ENCODE measurements around the gene SLMAP. TPM values are rescaled to one million over a fixed set of nuclear protein-coding genes. Genes with fewer than 3 reads are reported as not detected.
"Not testable (repeated sequence)": the region's sequence is repeated elsewhere in the genome, so short reads cannot be mapped to it uniquely, and the experiment has no call there.

SLMAP gene
- polyA plus RNA-seq, 3 donors = 7.8 to 21.8 (median 17.9) TPM

DNA sequence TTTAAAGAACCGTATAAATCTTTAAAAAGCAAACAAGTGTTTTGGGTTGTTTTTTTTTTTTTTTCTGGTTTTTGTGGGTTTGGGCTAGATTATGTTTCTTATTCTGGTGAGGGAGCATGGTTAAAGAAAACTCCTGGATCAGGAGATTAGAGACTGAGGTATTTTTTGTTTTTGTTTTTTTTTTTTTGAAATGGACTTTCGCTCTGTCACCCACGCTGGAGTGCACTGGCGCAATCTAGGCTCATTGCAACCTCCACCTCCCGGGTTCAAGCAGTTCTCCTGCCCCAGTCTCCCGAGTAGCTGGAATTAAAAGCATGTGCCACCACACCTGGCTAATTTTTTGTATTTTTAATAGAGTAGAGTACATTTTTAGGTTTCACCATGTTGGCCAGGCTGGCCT lies 95.2 kb downstream of the SLMAP start:
- H3K27ac ChIP-seq (ENCODE audit: low read depth, low read length) = no peak overlapping the region

DNA sequence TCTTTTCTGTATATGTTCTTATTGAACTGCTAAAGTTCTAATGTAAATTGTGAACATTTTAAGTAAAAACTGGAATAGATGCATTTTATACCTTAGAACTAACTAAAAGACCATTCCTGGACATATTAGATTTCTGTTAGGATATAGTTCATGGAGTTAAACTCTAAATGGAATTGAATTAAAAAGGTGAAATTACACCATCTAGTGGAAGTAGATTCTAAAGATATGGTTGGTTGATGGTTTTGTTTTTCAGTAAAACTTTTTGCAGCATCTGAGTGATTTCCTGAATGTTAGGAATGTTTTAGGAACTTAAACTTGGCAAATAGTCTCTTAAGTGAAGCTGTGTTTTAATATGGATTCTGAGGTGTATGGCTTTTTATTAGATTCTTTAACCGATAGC lies 96.8 kb downstream of the SLMAP start:
- H3K27ac ChIP-seq (ENCODE audit: low read depth, low read length) = no peak overlapping the region
- WGBS, 3 donors = 90 to 95% (median 93%) methylated on average over 1 of the region's 1 CpG

More for the DNA sequence above, 95.2 kb downstream of the SLMAP start:
- 93 to 95% (median 94%) methylated on average over 6 of the region's 6 CpGs for WGBS, 3 donors

DNA sequence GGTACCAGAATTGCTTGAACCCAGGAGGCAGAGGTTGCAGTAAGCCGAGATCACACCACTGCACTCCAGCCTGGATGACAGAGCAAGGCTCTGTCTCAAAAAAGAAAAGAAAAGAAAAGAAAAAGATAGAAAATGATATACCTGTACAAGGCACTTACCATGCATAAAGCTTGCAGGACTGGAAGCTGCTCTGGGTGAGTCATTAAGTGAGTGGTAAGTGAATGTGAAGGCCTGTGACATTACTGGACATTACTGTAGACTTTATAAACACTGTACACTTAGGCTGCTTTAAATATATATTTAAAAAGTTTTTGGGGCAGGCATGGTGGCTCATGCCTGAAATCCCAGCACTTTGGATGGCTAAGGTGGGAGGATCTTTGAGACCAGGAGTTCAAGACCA lies 99.2 kb downstream of the SLMAP start:
- 95 to 100% (median 100%) methylated on average over 1 of the region's 1 CpG for WGBS, 3 donors

DNA sequence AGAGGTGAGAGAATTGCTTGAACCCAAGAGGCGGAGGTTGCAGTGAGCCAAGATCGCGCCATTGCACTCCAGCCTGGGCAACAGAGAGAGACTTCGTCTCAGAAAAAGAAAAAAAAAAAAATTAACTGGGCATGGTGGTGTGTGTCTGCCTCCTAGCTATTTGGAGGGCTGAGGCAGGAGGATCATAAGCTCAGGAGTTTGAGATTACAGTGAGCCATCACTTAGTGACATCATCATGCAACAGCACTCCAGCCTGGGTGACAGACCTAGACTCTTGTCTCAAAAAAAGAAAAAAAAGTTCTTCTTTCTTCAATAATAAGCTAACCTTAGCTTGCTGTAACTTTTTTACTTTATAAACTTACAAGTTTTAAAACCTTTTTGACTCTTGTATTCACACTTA lies 99.8 kb downstream of the SLMAP start:
- WGBS, 3 donors = 89 to 96% (median 94%) methylated on average over 4 of the region's 4 CpGs
- no peak overlapping the region for H3K27ac ChIP-seq (ENCODE audit: low read depth, low read length)

More for the DNA sequence above, 99.2 kb downstream of the SLMAP start:
- no peak overlapping the region for H3K27ac ChIP-seq (ENCODE audit: low read depth, low read length)

DNA sequence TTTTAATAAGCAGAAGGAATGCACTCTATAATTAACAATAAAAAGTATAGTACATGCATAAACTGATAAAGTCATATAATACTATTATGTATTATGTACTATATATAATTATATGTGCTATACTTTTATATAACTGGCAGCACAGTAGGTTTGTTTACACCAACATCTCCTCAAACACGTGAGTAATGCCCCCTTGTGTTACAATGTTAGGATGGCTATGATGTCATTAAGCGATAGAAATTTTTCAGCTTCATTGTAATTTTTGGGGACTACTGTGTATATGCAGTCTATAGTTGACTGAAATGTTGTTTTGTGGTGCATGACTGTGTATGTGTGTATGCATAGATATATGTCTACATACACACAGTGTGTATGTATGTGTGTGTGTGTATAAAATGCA lies 100.6 kb downstream of the SLMAP start:
- WGBS, 3 donors = 62 to 72% (median 66%) methylated on average over 2 of the region's 2 CpGs
- no peak overlapping the region for H3K27ac ChIP-seq (ENCODE audit: low read depth, low read length)

DNA sequence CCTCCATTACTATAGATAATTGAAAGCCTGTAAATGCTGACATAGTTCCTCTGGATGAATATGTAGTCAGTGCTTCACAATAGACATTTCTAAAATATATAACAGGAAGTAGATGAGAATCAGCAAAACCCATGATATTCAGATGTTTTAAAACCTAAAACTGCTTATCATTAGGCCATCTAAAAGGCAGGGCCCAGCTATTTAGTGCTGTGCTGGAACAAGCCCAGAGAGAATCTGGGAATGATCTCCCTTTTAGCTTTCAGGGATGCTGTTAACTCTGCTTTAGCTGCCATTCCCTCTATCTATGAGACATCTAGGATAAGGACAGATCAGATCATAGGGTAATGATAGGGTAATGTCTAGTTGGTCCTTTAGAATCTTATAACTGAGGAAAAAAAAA lies 106.8 kb downstream of the SLMAP start:
- no peak overlapping the region for H3K27ac ChIP-seq (ENCODE audit: low read depth, low read length)

DNA sequence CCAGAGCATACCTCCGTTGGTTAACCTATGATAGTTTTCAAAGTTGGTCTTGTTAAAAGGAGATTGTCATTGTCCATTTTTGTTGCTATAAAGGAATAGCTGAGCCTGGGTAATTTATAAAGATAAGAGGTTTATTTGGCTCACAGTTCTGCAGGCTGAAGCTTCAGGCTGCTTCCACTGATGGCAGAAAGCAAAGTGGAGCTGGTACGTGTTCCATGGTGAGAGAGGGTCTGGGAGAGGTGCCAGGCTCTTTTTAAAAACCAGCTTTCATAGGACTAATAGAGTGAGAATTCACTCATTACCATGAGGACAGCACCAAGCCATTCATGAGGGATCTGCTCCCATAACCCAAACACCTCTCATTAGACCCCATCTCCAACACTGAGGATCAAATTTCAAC lies 107.3 kb downstream of the SLMAP start:
- WGBS, 3 donors = 84 to 87% (median 84%) methylated on average over 2 of the region's 2 CpGs
- no peak overlapping the region for H3K27ac ChIP-seq (ENCODE audit: low read depth, low read length)

DNA sequence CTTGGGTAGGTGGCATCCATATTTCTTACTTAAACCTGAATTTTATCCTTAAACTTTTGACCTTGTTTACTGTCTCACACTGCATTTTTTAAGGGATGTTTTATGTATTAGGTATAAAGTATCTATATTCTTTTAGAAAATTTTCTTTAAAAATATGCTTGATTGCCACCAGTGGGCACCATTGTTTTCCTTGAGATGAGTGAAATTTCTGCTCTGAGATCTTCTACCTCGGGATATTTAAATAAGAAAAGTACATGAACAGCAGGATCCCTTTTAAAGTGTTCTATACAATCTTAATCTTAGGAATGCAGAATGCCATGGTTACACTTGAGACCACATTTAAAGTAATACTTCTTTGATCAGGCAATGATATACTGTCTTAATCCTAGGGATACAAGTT lies 108.7 kb downstream of the SLMAP start:
- WGBS, 3 donors = 12 to 23% (median 14%) methylated on average over 1 of the region's 1 CpG

DNA sequence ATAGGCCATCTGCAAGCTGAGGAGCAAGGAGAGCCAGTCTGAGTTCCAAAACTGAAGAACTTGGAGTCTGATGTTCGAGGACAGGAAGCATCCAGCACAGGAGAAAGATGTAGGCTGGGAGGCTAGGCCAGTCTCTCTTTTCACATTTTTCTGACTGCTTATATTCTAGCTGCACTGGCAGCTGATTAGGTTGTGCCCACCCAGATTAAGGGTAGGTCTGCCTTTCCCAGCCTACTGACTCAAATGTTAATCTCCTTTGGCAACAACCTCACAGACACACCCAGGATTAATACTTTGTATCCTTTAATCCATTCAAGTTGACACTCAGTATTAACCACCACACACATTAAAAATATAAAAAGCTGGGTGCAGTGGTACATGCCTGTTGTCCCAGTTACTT lies 113.0 kb downstream of the SLMAP start:
- WGBS, 3 donors = 98 to 100% (median 100%) methylated on average over 1 of the region's 1 CpG
- H3K27ac ChIP-seq (ENCODE audit: low read depth, low read length) = not testable (repeated sequence)

More for the DNA sequence above, 108.7 kb downstream of the SLMAP start:
- H3K27ac ChIP-seq (ENCODE audit: low read depth, low read length) = no peak overlapping the region

DNA sequence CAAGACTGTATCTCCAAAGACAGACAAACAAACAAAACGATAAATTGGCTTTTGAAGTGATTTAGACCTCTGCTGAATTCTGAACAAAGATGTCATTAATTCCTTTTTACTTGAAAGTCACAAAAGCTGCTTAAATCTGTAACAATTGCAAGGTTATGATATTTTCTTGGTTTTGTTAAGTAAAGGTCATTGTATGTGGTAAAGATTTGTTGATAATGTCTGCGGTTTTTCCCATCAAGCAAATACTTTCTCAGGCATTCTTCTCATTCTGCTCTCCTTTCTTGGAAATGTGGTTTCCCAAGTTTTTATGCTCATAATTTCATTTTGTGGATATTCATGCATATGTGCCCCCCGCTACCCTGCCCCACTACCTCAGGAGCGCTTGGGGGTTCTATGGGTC lies 116.5 kb downstream of the SLMAP start:
- WGBS, 3 donors = 93 to 98% (median 97%) methylated on average over 4 of the region's 4 CpGs
- no peak overlapping the region for H3K27ac ChIP-seq (ENCODE audit: low read depth, low read length)

DNA sequence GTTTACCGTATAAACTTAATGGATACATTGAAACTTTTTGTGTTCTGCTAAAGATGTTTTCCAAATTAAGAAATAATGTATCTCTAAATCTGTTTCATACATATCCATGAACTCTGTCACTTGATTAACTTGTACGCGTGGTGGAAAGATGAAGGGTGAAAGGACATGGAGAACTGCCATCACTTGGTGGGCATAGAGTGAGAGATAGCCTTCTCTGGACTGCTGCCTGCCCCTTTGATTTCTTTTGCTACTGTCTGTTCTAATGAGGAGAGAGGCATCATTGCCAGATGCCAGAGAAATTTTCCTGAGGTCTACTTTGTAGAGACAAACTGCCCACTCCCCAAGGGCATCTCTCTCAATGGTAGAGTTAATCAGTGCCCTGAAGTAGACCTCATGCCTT lies 120.5 kb downstream of the SLMAP start:
- H3K27ac ChIP-seq (ENCODE audit: low read depth, low read length) = no peak overlapping the region
- WGBS, 3 donors = 80 to 89% (median 82%) methylated on average over 3 of the region's 3 CpGs

DNA sequence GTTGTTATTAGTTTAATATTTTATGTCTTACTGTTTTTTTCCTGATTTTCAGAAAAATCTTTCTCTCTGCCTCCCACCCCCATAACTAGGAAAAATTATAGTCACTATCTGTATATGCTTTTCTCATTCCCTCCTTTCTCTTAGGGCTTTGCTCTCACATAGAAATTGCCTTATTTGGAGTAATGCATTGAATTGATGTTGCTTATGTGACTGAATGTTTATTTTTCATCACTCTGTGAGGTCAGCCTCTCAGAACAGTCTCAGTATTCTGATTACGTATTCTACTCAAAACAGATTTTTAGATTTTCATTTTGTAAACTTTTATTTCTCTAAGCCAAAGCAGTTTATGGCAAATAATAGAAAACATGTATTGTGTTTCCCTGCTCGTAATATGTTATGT lies 121.0 kb downstream of the SLMAP start:
- 94 to 96% (median 95%) methylated on average over 2 of the region's 2 CpGs for WGBS, 3 donors
- no peak overlapping the region for H3K27ac ChIP-seq (ENCODE audit: low read depth, low read length)

DNA sequence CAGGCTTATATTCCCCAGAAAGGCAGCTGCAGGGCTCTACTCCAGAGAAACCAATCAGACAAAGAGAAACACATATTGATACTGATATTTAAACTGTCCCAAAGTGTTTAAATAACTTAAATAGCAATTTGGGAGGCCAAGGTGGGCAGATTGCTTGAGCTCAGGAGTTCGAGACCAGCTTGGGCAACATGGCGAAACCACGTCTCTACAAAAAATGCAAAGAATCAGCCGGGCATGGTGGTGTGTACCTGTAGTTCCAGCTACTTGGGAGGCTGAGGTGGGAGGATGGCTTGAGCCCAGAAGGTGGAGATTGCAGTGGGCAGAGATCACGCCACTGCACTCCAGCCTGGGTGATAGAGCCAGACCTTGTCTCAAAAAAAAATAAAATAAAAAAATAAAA lies 128.3 kb downstream of the SLMAP start:
- not testable (repeated sequence) for H3K27ac ChIP-seq (ENCODE audit: low read depth, low read length)
- 96 to 98% (median 97%) methylated on average over 5 of the region's 5 CpGs for WGBS, 3 donors

DNA sequence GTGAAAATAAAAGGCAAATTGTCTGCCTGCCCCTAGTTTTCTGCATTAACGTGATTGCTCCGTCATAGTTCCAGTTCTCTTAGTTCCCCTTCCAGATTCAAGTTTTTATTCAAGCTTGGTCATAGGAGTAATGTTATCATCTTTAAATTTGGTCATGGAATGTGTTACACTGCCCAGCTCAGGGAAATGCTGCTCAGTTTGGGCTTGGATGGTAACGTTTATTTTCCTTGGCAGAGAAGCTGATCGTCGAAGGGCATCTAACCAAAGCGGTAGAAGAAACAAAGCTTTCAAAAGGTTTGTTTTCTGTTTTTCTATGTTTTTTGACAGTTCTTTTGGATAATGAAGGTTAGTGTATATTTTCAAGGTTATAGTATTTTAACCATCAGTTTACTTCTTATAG lies 133.7 kb downstream of the SLMAP start:
- no peak overlapping the region for H3K27ac ChIP-seq (ENCODE audit: low read depth, low read length)

DNA sequence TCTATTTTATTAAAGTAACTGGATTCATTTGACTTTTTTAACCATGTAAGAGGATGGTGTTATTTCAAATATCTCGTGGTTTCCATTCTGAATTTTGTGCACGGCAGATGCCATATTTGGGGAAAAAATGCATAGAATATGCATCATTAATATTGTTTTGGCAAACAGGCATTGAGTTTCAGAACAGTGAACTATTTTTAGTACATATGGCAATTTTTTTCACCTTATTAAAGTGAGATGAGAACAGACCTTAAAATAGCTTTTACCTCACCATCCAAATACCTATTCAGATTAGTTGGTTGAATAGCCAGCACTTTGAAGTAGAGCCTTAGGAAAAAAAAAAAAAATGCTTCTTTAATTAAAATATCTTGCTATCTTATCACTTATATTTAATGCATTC lies 134.8 kb downstream of the SLMAP start:
- H3K27ac ChIP-seq (ENCODE audit: low read depth, low read length) = no peak overlapping the region
- 70 to 95% (median 93%) methylated on average over 2 of the region's 2 CpGs for WGBS, 3 donors

More for the DNA sequence above, 133.7 kb downstream of the SLMAP start:
- 83 to 89% (median 87%) methylated on average over 6 of the region's 6 CpGs for WGBS, 3 donors

DNA sequence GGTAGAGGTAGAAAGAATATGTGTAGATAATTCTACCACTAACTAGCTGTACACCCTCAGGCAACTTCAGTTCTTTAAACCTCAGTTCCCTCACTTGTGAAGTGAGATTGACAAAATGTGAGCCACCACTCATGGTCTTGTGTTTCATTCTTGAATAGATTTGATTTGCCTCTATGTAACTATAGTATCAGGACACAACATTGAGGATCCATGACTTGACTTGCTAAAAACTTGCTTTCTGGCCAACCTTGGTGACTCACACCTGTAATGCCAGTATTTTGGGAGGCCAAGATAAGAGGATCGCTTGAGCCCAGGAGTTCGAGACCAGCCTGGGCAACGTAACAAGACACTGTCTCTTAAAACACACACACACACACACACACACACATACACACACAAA lies 136.3 kb downstream of the SLMAP start:
- H3K27ac ChIP-seq (ENCODE audit: low read depth, low read length) = no peak overlapping the region
- 93 to 97% (median 96%) methylated on average over 3 of the region's 3 CpGs for WGBS, 3 donors

DNA sequence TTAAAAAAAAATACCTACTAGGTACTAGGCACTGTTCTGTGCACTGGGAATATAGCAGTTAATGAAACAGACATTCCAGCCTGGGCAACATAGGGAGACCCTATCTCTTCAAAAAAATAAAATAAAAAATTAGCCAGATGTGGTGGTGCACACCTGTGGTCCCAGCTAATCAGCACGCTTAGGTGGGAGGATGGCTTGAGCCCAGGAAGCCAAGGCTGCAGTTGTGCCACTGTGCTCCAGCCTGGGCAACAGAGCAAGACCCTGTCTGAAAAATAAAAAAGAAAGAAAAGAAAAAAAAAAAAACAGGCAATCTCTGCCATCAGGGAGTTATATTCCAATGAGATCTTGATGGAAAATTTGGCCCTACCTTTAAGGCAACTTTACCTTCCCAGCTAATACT lies 137.0 kb downstream of the SLMAP start:
- H3K27ac ChIP-seq (ENCODE audit: low read depth, low read length) = no peak overlapping the region
- WGBS, 3 donors = 95 to 100% (median 100%) methylated on average over 1 of the region's 1 CpG

DNA sequence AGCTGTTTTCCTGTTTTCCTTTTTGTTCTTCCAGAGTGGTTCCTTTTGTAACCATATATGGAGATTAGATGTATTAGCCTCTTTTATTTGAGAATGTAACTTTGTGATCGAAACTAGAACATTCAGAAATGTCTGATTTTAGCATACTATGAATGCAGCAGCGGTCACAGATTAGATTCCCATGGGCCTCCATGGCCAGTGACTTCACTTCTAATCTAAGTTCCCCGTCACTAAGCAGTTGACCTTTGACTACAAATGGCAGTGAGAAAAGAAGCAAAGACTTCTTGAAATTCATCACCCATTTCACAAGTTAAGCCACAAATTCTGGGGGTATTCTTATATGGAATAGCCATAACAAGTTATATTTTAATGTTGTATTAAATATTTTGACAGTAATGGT lies 137.6 kb downstream of the SLMAP start:
- no peak overlapping the region for H3K27ac ChIP-seq (ENCODE audit: low read depth, low read length)
- WGBS, 3 donors = 77 to 92% (median 83%) methylated on average over 3 of the region's 3 CpGs

DNA sequence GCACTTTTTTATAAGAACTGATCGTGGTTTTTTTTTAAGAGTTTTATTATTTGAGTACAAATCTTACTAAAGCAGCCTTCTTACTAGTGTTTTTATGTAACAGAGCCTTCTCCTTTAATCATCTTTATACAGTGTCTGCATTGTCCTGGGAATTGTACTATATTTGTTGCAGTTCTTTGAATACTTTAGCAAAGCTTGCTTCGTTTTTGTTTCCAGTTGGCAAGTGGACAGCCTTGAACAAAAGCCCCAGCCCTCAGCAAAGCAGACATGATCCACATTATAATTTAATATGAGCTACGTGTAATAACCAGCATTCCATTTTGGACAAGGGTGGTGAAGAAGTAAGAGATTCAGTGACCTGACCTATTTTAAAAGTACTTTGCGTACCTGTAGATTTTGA lies 139.9 kb downstream of the SLMAP start:
- whole genome bisulfite sequencing, 3 donors = 65 to 80% (median 76%) methylated on average over 4 of the region's 4 CpGs
- no peak overlapping the region for H3K27ac ChIP-seq (ENCODE audit: low read depth, low read length)

DNA sequence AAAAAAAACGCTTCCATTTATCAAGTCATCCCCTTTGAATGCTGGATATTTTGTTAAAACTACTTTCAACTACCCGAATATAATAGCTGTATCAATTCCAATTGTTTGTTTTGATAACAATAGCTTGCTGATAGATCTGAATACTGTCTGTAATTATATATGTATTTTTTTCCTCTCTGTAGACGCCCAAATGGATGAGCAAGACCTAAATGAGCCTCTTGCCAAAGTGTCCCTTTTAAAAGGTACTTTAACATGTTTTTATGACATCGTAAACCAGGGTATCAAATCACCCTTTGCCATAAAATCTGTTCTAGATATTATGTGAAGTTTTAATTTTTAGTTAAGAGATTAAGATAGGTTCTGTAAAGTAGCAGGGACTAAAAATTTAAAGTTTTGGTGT lies 140.6 kb downstream of the SLMAP start:
- H3K27ac ChIP-seq (ENCODE audit: low read depth, low read length) = no peak overlapping the region
- WGBS, 3 donors = 52 to 91% (median 75%) methylated on average over 4 of the region's 4 CpGs

DNA sequence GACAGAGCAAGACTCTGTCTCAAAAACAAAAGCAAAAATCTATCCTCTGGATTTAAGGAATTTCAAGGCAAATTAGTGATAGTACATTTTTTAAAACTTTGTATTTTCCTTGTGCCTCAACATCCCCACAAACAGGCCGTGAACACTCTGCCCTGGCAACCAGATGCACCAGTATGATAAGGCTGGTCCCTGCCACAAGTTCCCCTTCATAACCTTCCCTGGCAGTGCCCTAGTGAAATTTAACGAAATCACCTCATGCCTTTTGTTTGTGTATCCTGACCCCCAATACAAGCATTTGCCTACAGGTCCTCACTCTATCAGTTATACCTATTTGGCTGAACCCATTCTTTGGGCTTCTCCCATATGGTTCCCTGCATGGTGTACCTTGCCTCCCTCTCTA lies 144.7 kb downstream of the SLMAP start:
- H3K27ac ChIP-seq (ENCODE audit: low read depth, low read length) = no peak overlapping the region
- 74 to 92% (median 75%) methylated on average over 2 of the region's 2 CpGs for WGBS, 3 donors
